Measurements from ENCODE around the gene STXBP5L.
"Not testable (repeated sequence)": the region's sequence is repeated elsewhere in the genome, so short reads cannot be mapped to it uniquely, and the experiment has no call there.

The STXBP5L gene

DNA sequence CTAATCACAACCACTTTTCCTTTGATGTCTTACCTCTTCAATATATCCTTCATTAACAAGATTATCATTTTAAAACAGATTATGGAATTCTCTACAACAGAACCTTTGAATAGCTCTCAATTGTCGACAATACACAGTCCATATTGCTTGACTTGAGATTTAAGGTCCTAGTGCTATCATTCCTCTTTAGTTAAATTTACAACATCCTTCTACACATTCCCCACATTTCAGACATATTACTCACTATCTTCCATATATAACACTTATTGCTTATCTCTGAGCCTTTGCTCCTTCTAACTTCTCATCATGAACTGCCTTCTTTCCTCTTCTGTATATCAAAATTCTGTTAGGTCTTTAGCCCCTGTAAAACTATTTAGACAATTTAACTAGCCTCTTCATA is 247.0 kb downstream of the STXBP5L start:
- no peak for DNase-seq (ENCODE audit: low read depth)
- no peak overlapping the region for H3K4me3 ChIP-seq (ENCODE audit: low read length)
- TF ChIP-seq CTCF (conservative IDR thresholded peaks at IDR 0.05; ENCODE audit: low read length) = no peak

GRCh38 chr3:121165397-121165837 is 257.4 kb downstream of the STXBP5L start:
- no peak overlapping the region for H3K4me3 ChIP-seq (ENCODE audit: low read length)
- no peak for TF ChIP-seq CTCF (conservative IDR thresholded peaks at IDR 0.05; ENCODE audit: low read length)
- no peak for DNase-seq (ENCODE audit: low read depth)

GRCh38 chr3:121167374-121168139 is 259.6 kb downstream of the STXBP5L start:
- no peak overlapping the region for H3K4me3 ChIP-seq (ENCODE audit: low read length)
- DNase-seq (ENCODE audit: low read depth) = no peak
- no peak for TF ChIP-seq CTCF (conservative IDR thresholded peaks at IDR 0.05; ENCODE audit: low read length)

GRCh38 chr3:121175083-121175482 is 267.1 kb downstream of the STXBP5L start:
- no peak for TF ChIP-seq CTCF (conservative IDR thresholded peaks at IDR 0.05; ENCODE audit: low read length)
- no peak for DNase-seq (ENCODE audit: low read depth)
- H3K4me3 ChIP-seq (ENCODE audit: low read length) = no peak overlapping the region

DNA sequence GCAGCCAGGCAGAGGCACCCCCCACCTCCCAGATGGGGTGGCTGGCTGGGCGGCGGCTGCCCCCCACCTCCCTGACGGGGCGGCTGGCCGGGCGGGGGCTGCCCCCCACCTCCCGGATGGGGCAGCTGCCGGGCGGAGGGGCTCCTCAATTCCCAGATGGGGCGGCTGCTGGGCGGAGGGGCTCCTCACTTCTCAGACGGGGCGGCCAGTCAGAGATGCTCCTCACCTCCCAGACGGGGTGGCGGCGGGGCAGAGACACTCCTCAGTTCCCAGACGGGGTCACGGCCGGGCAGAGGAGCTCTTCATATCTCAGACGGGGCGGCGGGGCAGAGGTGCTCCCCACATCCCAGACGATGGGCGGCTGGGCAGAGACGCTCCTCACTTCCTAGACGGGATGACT is 282.6 kb downstream of the STXBP5L start:
- not testable (repeated sequence) for H3K4me3 ChIP-seq (ENCODE audit: low read length)

DNA sequence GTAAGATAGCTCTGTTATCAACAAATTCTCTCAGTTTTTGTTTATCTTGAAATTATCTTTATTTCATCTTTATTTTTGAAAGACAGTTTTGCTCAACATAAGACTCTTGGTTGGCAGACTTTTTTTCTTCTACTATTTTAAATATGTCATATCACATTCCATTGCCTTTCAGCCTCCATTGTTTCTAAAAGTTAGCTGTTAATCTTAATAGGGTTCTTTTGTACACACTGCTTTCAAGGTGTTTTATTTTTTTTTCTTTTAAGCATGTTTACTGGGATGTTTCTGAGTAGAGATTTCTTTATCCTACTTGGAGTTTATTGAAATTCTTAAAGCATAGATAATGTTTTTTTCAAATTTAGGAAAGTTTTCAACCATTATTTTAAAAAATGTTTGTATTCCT is 294.6 kb downstream of the STXBP5L start:
- no peak overlapping the region for H3K4me3 ChIP-seq (ENCODE audit: low read length)
- DNase-seq (ENCODE audit: low read depth) = no peak
- no peak for TF ChIP-seq CTCF (conservative IDR thresholded peaks at IDR 0.05; ENCODE audit: low read length)

More for the DNA sequence above, 282.6 kb downstream of the STXBP5L start:
- DNase-seq (ENCODE audit: low read depth) = not testable (repeated sequence)

DNA sequence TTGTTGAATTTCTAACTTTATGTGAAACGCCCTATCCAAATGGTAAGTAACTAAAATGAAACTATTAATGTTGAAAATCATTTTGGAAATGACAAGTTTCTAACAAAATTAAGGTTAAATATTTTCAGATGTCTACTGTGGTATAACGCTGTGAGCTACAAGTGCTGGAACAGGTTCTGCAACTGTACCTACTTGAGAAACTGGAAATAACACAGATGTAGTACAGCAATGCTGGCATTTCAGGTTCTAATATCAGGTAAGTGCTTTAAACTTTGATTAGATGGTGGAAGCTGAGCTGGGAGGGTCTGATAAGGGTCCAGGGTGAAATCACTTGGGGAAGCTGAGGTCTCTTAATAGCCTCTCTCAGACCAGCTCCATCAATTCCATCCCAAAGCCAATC is 315.1 kb downstream of the STXBP5L start:
- no peak overlapping the region for H3K4me3 ChIP-seq (ENCODE audit: low read length)
- DNase-seq (ENCODE audit: low read depth) = no peak

More for the DNA sequence above, 315.1 kb downstream of the STXBP5L start:
- TF ChIP-seq CTCF (conservative IDR thresholded peaks at IDR 0.05; ENCODE audit: low read length) = no peak

Data from AG10803 (cell line).